Neural cell (in vitro differentiated cells): ENCODE measurements around the gene PBX2. TPM values are rescaled to one million over a fixed set of nuclear protein-coding genes. Genes with fewer than 3 reads are reported as not detected.

Source experiments
- H2AFZ ChIP-seq: fragments of 200-600, 300-800 bp; sonication (generic), shearing (Covaris generic); 2 replicates; pipeline ENCODE4 v1.6.0; 2014; ENCODE audit warnings: low read depth, mild to moderate bottlenecking, antibody characterized with exemption, low read length, moderate library complexity
- H3F3A ChIP-seq: fragments of 200-600 bp; shearing (Covaris generic); 2 replicates; pipeline ENCODE4 v1.6.1; 2016; ENCODE audit warnings: mild to moderate bottlenecking, moderate library complexity, mixed read lengths, antibody characterized with exemption, low read length; ENCODE audit not compliant: insufficient read depth, poor library complexity, severe bottlenecking
- H3K27ac ChIP-seq: fragments of 200-600, 300-800 bp; sonication (generic), shearing (Covaris generic); 2 replicates; pipeline ENCODE4 v1.5.1; 2014; ENCODE audit warnings: mild to moderate bottlenecking, low read length, moderate library complexity
- H3K27me3 ChIP-seq: fragments of 300-800, 200-600 bp; sonication (generic), shearing (Covaris generic); 2 replicates; pipeline ENCODE4 v1.6.0; 2014; ENCODE audit warnings: mild to moderate bottlenecking, low read depth, low read length, moderate library complexity; ENCODE audit not compliant: insufficient read depth
- H3K36me3 ChIP-seq: fragments of 300-800, 200-600 bp; sonication (generic), shearing (Covaris generic); 2 replicates; pipeline ENCODE4 v1.5.1; 2014; ENCODE audit warnings: mild to moderate bottlenecking, antibody characterized with exemption, low read length, moderate library complexity; ENCODE audit not compliant: insufficient read depth
- H3K4me2 ChIP-seq: fragments of 300-800, 200-600 bp; sonication (generic), shearing (Covaris generic); 2 replicates; pipeline ENCODE4 v1.6.0; 2014; ENCODE audit warnings: mild to moderate bottlenecking, low read length
- H3K4me3 ChIP-seq: fragments of 300-800, 200-600 bp; sonication (generic), shearing (Covaris generic); 2 replicates; pipeline ENCODE4 v1.5.1; 2014; ENCODE audit warnings: mild to moderate bottlenecking, low read length, moderate library complexity
- H3K79me2 ChIP-seq: fragments of 200-600 bp; shearing (Covaris generic); replicated peaks from 2 replicates; pipeline ENCODE4 v1.6.0; 2014; ENCODE audit warnings: mild to moderate bottlenecking, low read length, moderate library complexity; ENCODE audit not compliant: insufficient read depth
- H3K9ac ChIP-seq: fragments of 300-800, 200-600 bp; sonication (generic), shearing (Covaris generic); 2 replicates; pipeline ENCODE4 v1.6.1; 2016; ENCODE audit warnings: mild to moderate bottlenecking, low read length, mixed read lengths
- H3K9me2 ChIP-seq: fragments of 200-600 bp; shearing (Covaris generic); 2 replicates; pipeline ENCODE4 v1.6.1; 2016; ENCODE audit warnings: mild to moderate bottlenecking, low read length, mixed read lengths; ENCODE audit not compliant: insufficient read depth
- H3K9me3 ChIP-seq: fragments of 200-600, 300-800 bp; sonication (generic), shearing (Covaris generic); 2 replicates; pipeline ENCODE4 v1.6.1; 2016; ENCODE audit warnings: mild to moderate bottlenecking, mixed run types, low read length, moderate library complexity, mixed read lengths
- H4K20me1 ChIP-seq: fragments of 200-600 bp; shearing (Covaris generic); 2 replicates; pipeline ENCODE4 v1.6.1; 2016; ENCODE audit warnings: mild to moderate bottlenecking, mixed run types; ENCODE audit not compliant: insufficient read depth
- CTCF ChIP-seq: fragments of 450-650 bp; IDR thresholded peaks from 2 replicates; pipeline ENCODE4 v1.5.1; 2014; ENCODE audit warnings: antibody characterized with exemption, mild to moderate bottlenecking, moderate library complexity; ENCODE audit not compliant: poor library complexity, severe bottlenecking
- EP300 ChIP-seq: fragments of 450-650 bp; conservative IDR thresholded peaks from 2 replicates; pipeline ENCODE4 v1.6.1; 2014; ENCODE audit warnings: antibody characterized with exemption, mild to moderate bottlenecking, moderate library complexity; ENCODE audit not compliant: poor library complexity, severe bottlenecking
- EZH2 ChIP-seq: fragments of 200-600, 300-800 bp; shearing (Covaris generic), sonication (generic); IDR thresholded peaks from 2 replicates; pipeline ENCODE4 v1.6.1; 2014; ENCODE audit warnings: antibody characterized with exemption, low read length, borderline replicate concordance, mild to moderate bottlenecking; ENCODE audit not compliant: insufficient read depth, poor library complexity, severe bottlenecking
- MXI1 ChIP-seq: fragments of 450-650 bp; conservative IDR thresholded peaks from 2 replicates; pipeline ENCODE4 v1.6.1; 2014; ENCODE audit warnings: antibody characterized with exemption, mild to moderate bottlenecking; ENCODE audit not compliant: poor library complexity, severe bottlenecking
- POLR2AphosphoS5 ChIP-seq: IDR thresholded peaks from 2 replicates; pipeline ENCODE4 v1.6.1; 2012
- RAD21 ChIP-seq: fragments of 450-650 bp; conservative IDR thresholded peaks from 2 replicates; pipeline ENCODE4 v1.6.1; 2014; ENCODE audit warnings: antibody characterized with exemption, mild to moderate bottlenecking, moderate library complexity
- REST ChIP-seq: IDR thresholded peaks from 2 replicates; pipeline ENCODE4 v1.6.1; 2012; ENCODE audit warnings: borderline replicate concordance
- SMC3 ChIP-seq: fragments of 450-650 bp; conservative IDR thresholded peaks from 2 replicates; pipeline ENCODE4 v1.6.1; 2014; ENCODE audit warnings: antibody characterized with exemption, mild to moderate bottlenecking, moderate library complexity; ENCODE audit not compliant: poor library complexity
- TAF1 ChIP-seq: IDR thresholded peaks from 2 replicates; pipeline ENCODE4 v1.6.1; 2012; ENCODE audit warnings: low read depth
- polyA plus RNA-seq: library from polyadenylated mRNA; depleted of rRNA; stranded (reverse); fragments of >200 nt; gene quantifications from 2 replicates; pipeline ENCODE4 v1.2.3, GENCODE V29; 2014

Gene PBX2
- polyA plus RNA-seq, 1 donor from 2014 or later, result 53.2 TPM

GRCh38 chr6:32214126-32214525 is 24.1 kb upstream of the PBX2 start:
- no peak overlapping the region for H3K4me2 ChIP-seq
- no peaks in the 10 kb centered on the region for H4K20me1 ChIP-seq
- no peaks in the 10 kb centered on the region for H3K27me3 ChIP-seq
- H3K9me3 ChIP-seq, result no peaks in the 10 kb centered on the region
- H3F3A ChIP-seq, result no peaks in the 10 kb centered on the region
- no peak overlapping the region for H3K4me3 ChIP-seq
- no peaks in the 10 kb centered on the region for H3K79me2 ChIP-seq
- H2AFZ ChIP-seq, result no peak overlapping the region
- H3K27ac ChIP-seq, result no peak overlapping the region
- no peaks in the 10 kb centered on the region for H3K9me2 ChIP-seq
- no peak overlapping the region for H3K9ac ChIP-seq
- H3K36me3 ChIP-seq, result no peaks in the 10 kb centered on the region
- TF ChIP-seq POLR2AphosphoS5 (no peak), REST (no peak), MXI1 (no peak), TAF1 (no peak), EZH2 (no peak), CTCF (no peak), EP300 (no peak), SMC3 (no peak), RAD21 (no peak)

DNA sequence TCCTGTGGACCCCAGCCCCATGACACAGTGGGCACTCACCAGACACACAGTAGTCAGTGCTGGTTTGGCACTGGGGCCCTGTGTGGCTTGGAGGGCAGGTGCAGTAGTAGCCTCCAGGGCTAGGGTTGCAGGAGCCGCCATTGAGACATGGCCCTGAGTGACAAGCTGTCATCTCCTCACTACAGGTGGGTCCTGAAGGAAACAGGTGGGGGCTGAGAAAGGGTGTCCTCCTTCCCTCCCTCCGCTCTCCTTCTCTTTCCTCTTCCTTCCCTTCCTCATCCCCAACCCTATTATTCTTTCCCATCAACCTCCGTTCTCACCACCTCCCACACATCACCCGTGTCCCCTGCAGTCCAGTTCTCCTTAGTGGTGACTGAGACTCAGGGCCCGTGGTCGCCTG is 23.6 kb upstream of the PBX2 start:
- no peaks in the 10 kb centered on the region for H3K9me2 ChIP-seq
- H3K9me3 ChIP-seq, result no peaks in the 10 kb centered on the region
- H3K9ac ChIP-seq, result no peak overlapping the region
- no peak overlapping the region for H3K4me3 ChIP-seq
- H3F3A ChIP-seq, result no peaks in the 10 kb centered on the region
- H3K4me2 ChIP-seq, result no peak overlapping the region
- H3K27ac ChIP-seq, result no peak overlapping the region
- H2AFZ ChIP-seq, result no peak overlapping the region
- no peaks in the 10 kb centered on the region for H3K36me3 ChIP-seq
- no peaks in the 10 kb centered on the region for H4K20me1 ChIP-seq
- TF ChIP-seq EZH2 (no peak), EP300 (no peak), POLR2AphosphoS5 (no peak), RAD21 (no peak), MXI1 (no peak), CTCF (no peak), SMC3 (no peak)
- H3K79me2 ChIP-seq, result no peaks in the 10 kb centered on the region
- no peaks in the 10 kb centered on the region for H3K27me3 ChIP-seq
